ENCODE measurements around the gene HOXD13.

The HOXD13 gene

DNA sequence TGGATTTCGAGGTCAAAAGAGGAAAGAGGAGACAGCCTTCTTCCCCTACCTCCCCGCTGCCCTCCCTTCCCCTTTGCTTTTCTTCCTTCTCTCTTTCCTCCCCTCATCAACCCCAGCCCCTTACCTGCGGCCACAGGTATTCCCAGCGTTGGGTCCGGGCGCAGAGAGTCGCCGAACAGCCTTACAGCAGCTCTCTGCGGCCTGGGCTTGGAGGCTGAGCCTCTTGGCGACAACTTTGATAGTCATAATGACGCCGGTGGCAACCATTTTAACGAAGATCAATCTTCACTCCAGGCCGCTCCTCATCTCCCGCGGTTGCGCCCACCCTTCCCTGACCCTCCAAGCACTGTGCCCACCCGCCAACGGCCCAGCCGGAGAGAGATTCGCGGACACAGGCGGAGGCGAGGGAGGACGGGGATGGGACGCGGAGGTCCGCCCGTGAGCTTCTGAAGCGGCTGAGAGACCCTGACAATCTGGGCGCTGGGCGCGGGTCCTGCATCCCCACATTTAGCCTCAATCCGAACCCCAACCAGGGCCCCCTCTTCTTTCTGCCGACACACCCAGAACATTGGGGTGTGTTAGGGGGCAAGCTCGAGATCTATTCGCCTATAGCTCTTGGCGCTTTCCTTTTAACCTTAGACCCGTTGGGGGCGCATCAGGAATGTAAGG, 7.3 kb upstream of the HOXD13 start:
- no peak for ATAC-seq
- no peak for TF ChIP-seq ZFP3 (CRISPR knock-in tag; IDR thresholded peaks at IDR 0.05)
- no peak for TF ChIP-seq ZNF8 (CRISPR knock-in tag; IDR thresholded peaks at IDR 0.05)
- TF ChIP-seq ESRRG (CRISPR knock-in tag; IDR thresholded peaks at IDR 0.05) = no peak
- no peak for TF ChIP-seq BACH2 (CRISPR knock-in tag; IDR thresholded peaks at IDR 0.05; ENCODE audit: borderline replicate concordance)
- TF ChIP-seq ZNF565 (CRISPR knock-in tag; conservative IDR thresholded peaks at IDR 0.05; ENCODE audit: low read depth) = no peak
- TF ChIP-seq CSRNP3 (CRISPR knock-in tag; IDR thresholded peaks at IDR 0.05) = no peak
- TF ChIP-seq ZNF70 (CRISPR knock-in tag; IDR thresholded peaks at IDR 0.05) = no peak
- TF ChIP-seq PPARA (CRISPR knock-in tag; IDR thresholded peaks at IDR 0.05; ENCODE audit: borderline replicate concordance) = no peak
- TF ChIP-seq TOX (CRISPR knock-in tag; IDR thresholded peaks at IDR 0.05; ENCODE audit: borderline replicate concordance) = no peak
- TF ChIP-seq ZFP30 (CRISPR knock-in tag; IDR thresholded peaks at IDR 0.05) = no peak
- no peak for TF ChIP-seq OSR1 (CRISPR knock-in tag; IDR thresholded peaks at IDR 0.05)
- TF ChIP-seq, protein P1, sequence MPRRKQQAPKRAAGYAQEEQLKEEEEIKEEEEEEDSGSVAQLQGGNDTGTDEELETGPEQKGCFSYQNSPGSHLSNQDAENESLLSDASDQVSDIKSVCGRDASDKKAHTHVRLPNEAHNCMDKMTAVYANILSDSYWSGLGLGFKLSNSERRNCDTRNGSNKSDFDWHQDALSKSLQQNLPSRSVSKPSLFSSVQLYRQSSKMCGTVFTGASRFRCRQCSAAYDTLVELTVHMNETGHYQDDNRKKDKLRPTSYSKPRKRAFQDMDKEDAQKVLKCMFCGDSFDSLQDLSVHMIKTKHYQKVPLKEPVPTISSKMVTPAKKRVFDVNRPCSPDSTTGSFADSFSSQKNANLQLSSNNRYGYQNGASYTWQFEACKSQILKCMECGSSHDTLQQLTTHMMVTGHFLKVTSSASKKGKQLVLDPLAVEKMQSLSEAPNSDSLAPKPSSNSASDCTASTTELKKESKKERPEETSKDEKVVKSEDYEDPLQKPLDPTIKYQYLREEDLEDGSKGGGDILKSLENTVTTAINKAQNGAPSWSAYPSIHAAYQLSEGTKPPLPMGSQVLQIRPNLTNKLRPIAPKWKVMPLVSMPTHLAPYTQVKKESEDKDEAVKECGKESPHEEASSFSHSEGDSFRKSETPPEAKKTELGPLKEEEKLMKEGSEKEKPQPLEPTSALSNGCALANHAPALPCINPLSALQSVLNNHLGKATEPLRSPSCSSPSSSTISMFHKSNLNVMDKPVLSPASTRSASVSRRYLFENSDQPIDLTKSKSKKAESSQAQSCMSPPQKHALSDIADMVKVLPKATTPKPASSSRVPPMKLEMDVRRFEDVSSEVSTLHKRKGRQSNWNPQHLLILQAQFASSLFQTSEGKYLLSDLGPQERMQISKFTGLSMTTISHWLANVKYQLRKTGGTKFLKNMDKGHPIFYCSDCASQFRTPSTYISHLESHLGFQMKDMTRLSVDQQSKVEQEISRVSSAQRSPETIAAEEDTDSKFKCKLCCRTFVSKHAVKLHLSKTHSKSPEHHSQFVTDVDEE (CRISPR knock-in tag; IDR thresholded peaks at IDR 0.05) = no peak
- TF ChIP-seq, protein P2, sequence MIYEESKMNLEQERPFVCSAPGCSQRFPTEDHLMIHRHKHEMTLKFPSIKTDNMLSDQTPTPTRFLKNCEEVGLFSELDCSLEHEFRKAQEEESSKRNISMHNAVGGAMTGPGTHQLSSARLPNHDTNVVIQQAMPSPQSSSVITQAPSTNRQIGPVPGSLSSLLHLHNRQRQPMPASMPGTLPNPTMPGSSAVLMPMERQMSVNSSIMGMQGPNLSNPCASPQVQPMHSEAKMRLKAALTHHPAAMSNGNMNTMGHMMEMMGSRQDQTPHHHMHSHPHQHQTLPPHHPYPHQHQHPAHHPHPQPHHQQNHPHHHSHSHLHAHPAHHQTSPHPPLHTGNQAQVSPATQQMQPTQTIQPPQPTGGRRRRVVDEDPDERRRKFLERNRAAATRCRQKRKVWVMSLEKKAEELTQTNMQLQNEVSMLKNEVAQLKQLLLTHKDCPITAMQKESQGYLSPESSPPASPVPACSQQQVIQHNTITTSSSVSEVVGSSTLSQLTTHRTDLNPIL (CRISPR knock-in tag; IDR thresholded peaks at IDR 0.05; ENCODE audit: low read depth) = no peak
- no peak for TF ChIP-seq TCF4 (CRISPR knock-in tag; IDR thresholded peaks at IDR 0.05; ENCODE audit: borderline replicate concordance)
- no peak for TF ChIP-seq SNAI2 (CRISPR knock-in tag; IDR thresholded peaks at IDR 0.05)
- no peak for TF ChIP-seq CSDC2 (CRISPR knock-in tag; IDR thresholded peaks at IDR 0.05)
- TF ChIP-seq ARNTL (CRISPR knock-in tag; IDR thresholded peaks at IDR 0.05; ENCODE audit: borderline replicate concordance, low read depth) = no peak
- TF ChIP-seq, protein P3, sequence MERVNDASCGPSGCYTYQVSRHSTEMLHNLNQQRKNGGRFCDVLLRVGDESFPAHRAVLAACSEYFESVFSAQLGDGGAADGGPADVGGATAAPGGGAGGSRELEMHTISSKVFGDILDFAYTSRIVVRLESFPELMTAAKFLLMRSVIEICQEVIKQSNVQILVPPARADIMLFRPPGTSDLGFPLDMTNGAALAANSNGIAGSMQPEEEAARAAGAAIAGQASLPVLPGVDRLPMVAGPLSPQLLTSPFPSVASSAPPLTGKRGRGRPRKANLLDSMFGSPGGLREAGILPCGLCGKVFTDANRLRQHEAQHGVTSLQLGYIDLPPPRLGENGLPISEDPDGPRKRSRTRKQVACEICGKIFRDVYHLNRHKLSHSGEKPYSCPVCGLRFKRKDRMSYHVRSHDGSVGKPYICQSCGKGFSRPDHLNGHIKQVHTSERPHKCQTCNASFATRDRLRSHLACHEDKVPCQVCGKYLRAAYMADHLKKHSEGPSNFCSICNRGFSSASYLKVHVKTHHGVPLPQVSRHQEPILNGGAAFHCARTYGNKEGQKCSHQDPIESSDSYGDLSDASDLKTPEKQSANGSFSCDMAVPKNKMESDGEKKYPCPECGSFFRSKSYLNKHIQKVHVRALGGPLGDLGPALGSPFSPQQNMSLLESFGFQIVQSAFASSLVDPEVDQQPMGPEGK (CRISPR knock-in tag; IDR thresholded peaks at IDR 0.05; ENCODE audit: borderline replicate concordance) = no peak
- no peak for TF ChIP-seq RARB (CRISPR knock-in tag; IDR thresholded peaks at IDR 0.05)

- peak; percentile 51 for ATAC-seq
- TF ChIP-seq ZNF565 (CRISPR knock-in tag; conservative IDR thresholded peaks at IDR 0.05; ENCODE audit: low read depth) (no peak), ZNF70 (CRISPR knock-in tag; IDR thresholded peaks at IDR 0.05) (no peak), BACH2 (CRISPR knock-in tag; IDR thresholded peaks at IDR 0.05; ENCODE audit: borderline replicate concordance) (no peak)
Measured at GRCh38 chr2:176085861-176086771, 6.4 kb upstream of the HOXD13 start.

DNA sequence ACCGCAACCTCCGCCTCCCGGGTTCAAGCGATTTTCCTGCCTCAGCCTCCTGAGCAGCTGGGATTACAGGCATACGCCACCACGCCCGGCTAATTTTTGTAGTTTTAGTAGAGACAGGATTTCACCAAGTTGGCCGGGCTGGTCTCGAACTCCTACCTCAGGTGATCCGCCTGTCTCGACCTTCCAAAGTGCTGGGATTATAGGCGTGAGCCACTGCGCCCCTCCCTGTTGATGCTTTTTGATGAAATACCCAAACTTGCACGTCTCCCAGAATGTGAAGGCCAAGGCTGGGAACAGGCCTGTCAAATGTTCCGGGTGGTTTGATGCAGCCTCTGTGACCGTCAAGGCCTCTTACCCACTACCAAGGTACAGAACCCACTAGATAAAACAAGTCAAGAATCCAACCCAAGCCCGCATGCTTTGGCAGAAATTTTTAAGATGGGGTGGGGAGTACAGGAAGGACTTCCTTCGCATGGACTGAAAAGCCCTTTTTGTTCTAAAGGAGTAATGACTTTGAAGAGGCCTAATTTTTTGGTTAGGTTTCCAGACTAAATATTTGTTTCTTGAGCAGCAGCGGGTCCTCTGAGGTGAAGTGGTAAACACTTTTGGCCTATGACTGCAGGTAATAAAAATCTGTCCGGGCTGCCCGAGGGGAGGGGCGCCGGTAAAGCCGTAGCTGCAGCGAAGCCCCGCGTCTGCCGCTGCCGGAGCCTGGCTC, 5.0 kb upstream of the HOXD13 start:
- no peak for ATAC-seq
- TF ChIP-seq ZC3H10 (CRISPR knock-in tag; IDR thresholded peaks at IDR 0.05) (no peak), TOX (CRISPR knock-in tag; IDR thresholded peaks at IDR 0.05; ENCODE audit: borderline replicate concordance) (no peak), OSR1 (CRISPR knock-in tag; IDR thresholded peaks at IDR 0.05) (no peak), TCF4 (CRISPR knock-in tag; IDR thresholded peaks at IDR 0.05; ENCODE audit: borderline replicate concordance) (no peak), ZNF565 (CRISPR knock-in tag; conservative IDR thresholded peaks at IDR 0.05; ENCODE audit: low read depth) (no peak), ISL1 (CRISPR knock-in tag; IDR thresholded peaks at IDR 0.05) (no peak), ARNTL (CRISPR knock-in tag; IDR thresholded peaks at IDR 0.05; ENCODE audit: borderline replicate concordance, low read depth) (no peak), GLIS3 (CRISPR knock-in tag; IDR thresholded peaks at IDR 0.05) (no peak), PPARA (CRISPR knock-in tag; IDR thresholded peaks at IDR 0.05; ENCODE audit: borderline replicate concordance) (no peak)
- TF ChIP-seq, protein P3 (CRISPR knock-in tag; IDR thresholded peaks at IDR 0.05; ENCODE audit: borderline replicate concordance) = no peak
- TF ChIP-seq, protein P1 (CRISPR knock-in tag; IDR thresholded peaks at IDR 0.05) = no peak
